Stimulated activated CD4-positive, alpha-beta T cell treated with anti-CD3 and anti-CD28 coated beads, Interleukin-15, amount 100 ng/mL, for 1 hour (primary cell): ENCODE results near the gene SDE2.
"Not testable (repeated sequence)": the region's sequence is repeated elsewhere in the genome, so short reads cannot be mapped to it uniquely, and the experiment has no call there.

Experiments
- DNase-seq, 2 donors: peaks; one replicate each; pipeline ENCODE4 v3.0.0-alpha.2; 2020; ENCODE audit warnings: low read depth in 1 of 2, low spot score in 1 of 2

The SDE2 gene

GRCh38 chr1:225979421-225979820 lies 19.7 kb downstream of the SDE2 start:
- DNase-seq = no peak

GRCh38 chr1:225977937-225978748 lies 21.0 kb downstream of the SDE2 start:
- no peak for DNase-seq

- DNase-seq = not testable (repeated sequence)
Observed at GRCh38 chr1:225975146-225975545, 24.0 kb downstream of the SDE2 start.

- no peak for DNase-seq
Observed at GRCh38 chr1:225974454-225974853, 24.7 kb downstream of the SDE2 start.

GRCh38 chr1:225973158-225973557 lies 26.0 kb downstream of the SDE2 start:
- no peak for DNase-seq

GRCh38 chr1:225972344-225973152 lies 26.6 kb downstream of the SDE2 start:
- DNase-seq = no peak

- not testable (repeated sequence) for DNase-seq
Observed at GRCh38 chr1:225970592-225971157, 28.5 kb downstream of the SDE2 start.

- DNase-seq = not testable (repeated sequence)
Observed at GRCh38 chr1:225969751-225970150, 29.4 kb downstream of the SDE2 start.

- DNase-seq = no peak
Observed at GRCh38 chr1:225965231-225965630, 33.9 kb downstream of the SDE2 start.

- no peak for DNase-seq
Observed at GRCh38 chr1:225963735-225964530, 35.2 kb downstream of the SDE2 start.

- DNase-seq = peak in 1 of 2 donors; percentile 54
Observed at GRCh38 chr1:225962440-225962975, 36.6 kb downstream of the SDE2 start.

GRCh38 chr1:225961659-225962439 lies 37.3 kb downstream of the SDE2 start:
- DNase-seq = no peak

- DNase-seq = no peak
Observed at GRCh38 chr1:225958041-225958440, 41.1 kb downstream of the SDE2 start.

- no peak for DNase-seq
Observed at GRCh38 chr1:225954753-225955152, 44.4 kb downstream of the SDE2 start.

GRCh38 chr1:225953315-225953714 lies 45.8 kb downstream of the SDE2 start:
- DNase-seq = no peak

- DNase-seq = no peak
Observed at GRCh38 chr1:225950905-225951497, 48.1 kb downstream of the SDE2 start.

- DNase-seq = no peak
Observed at GRCh38 chr1:225949041-225949440, 50.1 kb downstream of the SDE2 start.

- no peak for DNase-seq
Observed at GRCh38 chr1:225946803-225947202, 52.3 kb downstream of the SDE2 start.

GRCh38 chr1:225946082-225946620 lies 53.0 kb downstream of the SDE2 start:
- no peak for DNase-seq
